SU-DHL-6 (cell line): ENCODE measurements around the gene CC2D1B.

Experiments
- EZH2phosphoT487 ChIP-seq: fragments of 200-600 bp; sonication (generic), shearing (Covaris generic); conservative IDR thresholded peaks from 2 replicates; pipeline ENCODE4 v1.6.1; 2018; ENCODE audit warnings: mild to moderate bottlenecking, antibody characterized with exemption, low read length, moderate library complexity, mixed read lengths
- TF ChIP-seq, protein P1 (sequence below): fragments of 200-600 bp; sonication (generic); IDR thresholded peaks from one replicate; pipeline ENCODE4 v1.5.1; 2017; ENCODE audit warnings: antibody characterized with exemption, mild to moderate bottlenecking, low read length, moderate library complexity; ENCODE audit not compliant: insufficient read depth, poor library complexity, severe bottlenecking

DNA sequence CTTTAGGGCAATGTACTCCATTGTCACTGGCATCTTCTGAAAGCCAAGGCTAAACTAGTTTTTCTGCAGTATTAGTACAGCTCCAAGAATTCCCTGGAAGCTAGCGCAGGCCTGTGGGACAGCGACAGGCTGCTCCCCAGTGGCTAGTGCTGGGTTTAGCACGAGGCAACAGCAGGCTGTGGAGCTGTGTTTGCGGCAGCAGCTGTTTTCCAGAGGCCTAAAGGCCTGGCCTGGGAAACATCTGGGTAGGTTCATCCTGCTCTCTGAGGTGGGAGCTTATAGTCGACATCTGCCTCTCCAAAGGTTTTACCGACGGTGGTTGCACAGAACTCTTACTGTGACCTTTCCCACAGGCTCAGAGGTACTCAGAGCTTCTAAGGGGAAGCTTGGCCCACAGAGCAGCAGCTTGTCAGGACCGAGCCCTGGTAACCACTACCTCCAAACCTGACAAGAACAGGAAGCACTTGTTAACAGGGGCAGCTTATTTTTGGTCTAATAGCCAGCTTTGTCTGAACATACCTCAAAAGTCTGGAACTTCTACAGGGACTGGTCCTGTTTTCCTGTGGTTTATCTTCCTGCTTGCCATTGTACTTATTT is 17.2 kb downstream of the CC2D1B start:
- TF ChIP-seq, protein P1, sequence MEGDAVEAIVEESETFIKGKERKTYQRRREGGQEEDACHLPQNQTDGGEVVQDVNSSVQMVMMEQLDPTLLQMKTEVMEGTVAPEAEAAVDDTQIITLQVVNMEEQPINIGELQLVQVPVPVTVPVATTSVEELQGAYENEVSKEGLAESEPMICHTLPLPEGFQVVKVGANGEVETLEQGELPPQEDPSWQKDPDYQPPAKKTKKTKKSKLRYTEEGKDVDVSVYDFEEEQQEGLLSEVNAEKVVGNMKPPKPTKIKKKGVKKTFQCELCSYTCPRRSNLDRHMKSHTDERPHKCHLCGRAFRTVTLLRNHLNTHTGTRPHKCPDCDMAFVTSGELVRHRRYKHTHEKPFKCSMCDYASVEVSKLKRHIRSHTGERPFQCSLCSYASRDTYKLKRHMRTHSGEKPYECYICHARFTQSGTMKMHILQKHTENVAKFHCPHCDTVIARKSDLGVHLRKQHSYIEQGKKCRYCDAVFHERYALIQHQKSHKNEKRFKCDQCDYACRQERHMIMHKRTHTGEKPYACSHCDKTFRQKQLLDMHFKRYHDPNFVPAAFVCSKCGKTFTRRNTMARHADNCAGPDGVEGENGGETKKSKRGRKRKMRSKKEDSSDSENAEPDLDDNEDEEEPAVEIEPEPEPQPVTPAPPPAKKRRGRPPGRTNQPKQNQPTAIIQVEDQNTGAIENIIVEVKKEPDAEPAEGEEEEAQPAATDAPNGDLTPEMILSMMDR, result no peak
- TF ChIP-seq EZH2phosphoT487, result no peak
